Activated B cell treated with CpG ODN at 0.5 μM for 24 hours (primary cell): ENCODE data around the gene TMEM119. TPM values are rescaled to one million over a fixed set of nuclear protein-coding genes. Genes with fewer than 3 reads are reported as not detected.

ENCODE experiments used
- ATAC-seq: fragments of 200-7000 bp; cut with Tn5 transposase; one replicate; pipeline ENCODE4 v1.10.0; 2021; ENCODE audit warnings: low read depth, mild to moderate bottlenecking, moderate library complexity
- CTCF ChIA-PET: fragments of 350-600 bp; sonication (Branson Sonifier 250); formaldehyde crosslinking; loops from one replicate; lab custom pipeline; 2021; ENCODE audit warnings: antibody characterized with exemption; lab: Charles Lee
- POLR2A ChIA-PET: fragments of 350-600 bp; sonication (Branson Sonifier 250); formaldehyde crosslinking; loops from one replicate; lab custom pipeline; 2021; ENCODE audit warnings: antibody characterized with exemption; lab: Charles Lee
- DNase-seq: peaks from one replicate; pipeline ENCODE4 v3.0.0; 2022
- H3K27ac Mint-ChIP-seq: one replicate; pipeline ENCODE4 v1.8.0; 2020; ENCODE audit warnings: mixed read lengths
- H3K27me3 Mint-ChIP-seq: one replicate; pipeline ENCODE4 v1.8.0; 2021; ENCODE audit warnings: mixed read lengths
- H3K36me3 Mint-ChIP-seq: one replicate; pipeline ENCODE4 v1.8.0; 2021; ENCODE audit warnings: low read depth, mixed read lengths
- H3K4me1 Mint-ChIP-seq: one replicate; pipeline ENCODE4 v1.8.0; 2021; ENCODE audit warnings: mixed read lengths
- H3K4me3 Mint-ChIP-seq: one replicate; pipeline ENCODE4 v1.8.0; 2020; ENCODE audit warnings: mild to moderate bottlenecking, mixed read lengths
- H3K9me3 Mint-ChIP-seq: one replicate; pipeline ENCODE4 v1.8.0; 2020; ENCODE audit warnings: mixed read lengths
- intact Hi-C: fragments of 100-400 bp; cut with micrococcal nuclease; formaldehyde crosslinking; loops from one replicate; pipeline ENCODE4 v1.15.1; 2024
- total RNA-seq: library from RNA; stranded (reverse); gene quantifications from 2 replicates; pipeline ENCODE4 v1.2.3, GENCODE V29; 2022
- TF ChIP-seq, protein P1 (sequence below): fragments of 200-600 bp; IDR thresholded peaks from one replicate; pipeline ENCODE4 v1.8.0; 2022; ENCODE audit warnings: antibody characterized with exemption, mild to moderate bottlenecking

Gene TMEM119
- total RNA-seq, 1 donor from 2014 or later = not detected

DNA sequence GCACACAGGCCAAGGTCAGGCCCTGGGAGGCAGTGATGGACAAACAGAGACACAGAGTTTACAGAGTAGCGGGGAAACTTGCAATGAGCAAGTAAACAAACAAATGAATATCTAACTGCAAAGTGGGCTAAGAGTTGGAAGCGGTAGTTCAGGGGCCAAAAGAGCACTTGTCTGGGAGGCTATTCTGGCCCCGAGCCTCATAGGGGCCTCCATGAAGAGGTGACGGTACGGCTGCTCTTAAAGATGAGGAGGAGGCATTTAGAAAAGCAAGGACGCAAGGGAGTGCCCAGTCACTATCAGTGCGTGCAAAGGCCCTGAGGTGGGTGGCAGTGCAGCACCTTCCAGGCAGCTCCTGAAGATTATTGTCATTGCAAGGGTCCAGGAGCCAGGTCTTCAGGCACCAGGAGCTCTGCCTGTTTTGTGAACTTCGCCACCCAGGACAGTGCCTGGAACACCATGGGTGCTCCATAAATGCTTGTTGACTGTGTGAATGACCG lies 4.4 kb upstream of the TMEM119 start:
- Mint-ChIP-seq H3K27me3 (no peaks in the 10 kb centered on the region), H3K4me3 (no peak overlapping the region), H3K9me3 (no peaks in the 10 kb centered on the region), H3K4me1 (no peaks in the 10 kb centered on the region), H3K36me3 (no peaks in the 10 kb centered on the region), H3K27ac (no peak overlapping the region)
- ATAC-seq = no peak
- DNase-seq = no peak
- CTCF ChIA-PET = no interaction called here
- intact Hi-C loops = no loop called here
- TF ChIP-seq, protein P1, sequence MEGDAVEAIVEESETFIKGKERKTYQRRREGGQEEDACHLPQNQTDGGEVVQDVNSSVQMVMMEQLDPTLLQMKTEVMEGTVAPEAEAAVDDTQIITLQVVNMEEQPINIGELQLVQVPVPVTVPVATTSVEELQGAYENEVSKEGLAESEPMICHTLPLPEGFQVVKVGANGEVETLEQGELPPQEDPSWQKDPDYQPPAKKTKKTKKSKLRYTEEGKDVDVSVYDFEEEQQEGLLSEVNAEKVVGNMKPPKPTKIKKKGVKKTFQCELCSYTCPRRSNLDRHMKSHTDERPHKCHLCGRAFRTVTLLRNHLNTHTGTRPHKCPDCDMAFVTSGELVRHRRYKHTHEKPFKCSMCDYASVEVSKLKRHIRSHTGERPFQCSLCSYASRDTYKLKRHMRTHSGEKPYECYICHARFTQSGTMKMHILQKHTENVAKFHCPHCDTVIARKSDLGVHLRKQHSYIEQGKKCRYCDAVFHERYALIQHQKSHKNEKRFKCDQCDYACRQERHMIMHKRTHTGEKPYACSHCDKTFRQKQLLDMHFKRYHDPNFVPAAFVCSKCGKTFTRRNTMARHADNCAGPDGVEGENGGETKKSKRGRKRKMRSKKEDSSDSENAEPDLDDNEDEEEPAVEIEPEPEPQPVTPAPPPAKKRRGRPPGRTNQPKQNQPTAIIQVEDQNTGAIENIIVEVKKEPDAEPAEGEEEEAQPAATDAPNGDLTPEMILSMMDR = no peak
- POLR2A ChIA-PET = no interaction called here

DNA sequence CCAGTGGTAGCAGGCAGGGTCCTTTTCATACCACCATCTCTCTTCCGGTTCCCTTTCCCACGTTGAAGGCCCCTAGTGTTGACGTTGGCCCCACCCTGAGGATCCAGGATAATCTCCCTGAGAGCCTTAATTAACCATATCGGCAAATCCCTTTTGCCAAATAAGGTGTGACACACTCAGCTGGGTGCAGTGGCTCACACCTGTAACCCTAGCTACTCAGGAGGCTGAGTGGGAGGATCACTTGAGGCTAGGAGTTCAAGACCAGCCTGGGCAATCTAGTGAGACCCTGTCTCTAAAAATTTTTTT lies 2.8 kb upstream of the TMEM119 start:
- Mint-ChIP-seq H3K27me3 (no peaks in the 10 kb centered on the region), H3K4me1 (no peaks in the 10 kb centered on the region), H3K36me3 (no peaks in the 10 kb centered on the region), H3K27ac (no peak overlapping the region), H3K4me3 (no peak overlapping the region), H3K9me3 (no peaks in the 10 kb centered on the region)
- TF ChIP-seq, protein P1 = no peak
- intact Hi-C loops = no loop called here
- DNase-seq (no peak), ATAC-seq (no peak)
- ChIA-PET POLR2A (interaction anchor here (0.7 kb wide), 1 partner anchor 18 kb away, joined by 3 read pairs; no protein-coding TSS in a partner anchor), CTCF (no interaction called here)

DNA sequence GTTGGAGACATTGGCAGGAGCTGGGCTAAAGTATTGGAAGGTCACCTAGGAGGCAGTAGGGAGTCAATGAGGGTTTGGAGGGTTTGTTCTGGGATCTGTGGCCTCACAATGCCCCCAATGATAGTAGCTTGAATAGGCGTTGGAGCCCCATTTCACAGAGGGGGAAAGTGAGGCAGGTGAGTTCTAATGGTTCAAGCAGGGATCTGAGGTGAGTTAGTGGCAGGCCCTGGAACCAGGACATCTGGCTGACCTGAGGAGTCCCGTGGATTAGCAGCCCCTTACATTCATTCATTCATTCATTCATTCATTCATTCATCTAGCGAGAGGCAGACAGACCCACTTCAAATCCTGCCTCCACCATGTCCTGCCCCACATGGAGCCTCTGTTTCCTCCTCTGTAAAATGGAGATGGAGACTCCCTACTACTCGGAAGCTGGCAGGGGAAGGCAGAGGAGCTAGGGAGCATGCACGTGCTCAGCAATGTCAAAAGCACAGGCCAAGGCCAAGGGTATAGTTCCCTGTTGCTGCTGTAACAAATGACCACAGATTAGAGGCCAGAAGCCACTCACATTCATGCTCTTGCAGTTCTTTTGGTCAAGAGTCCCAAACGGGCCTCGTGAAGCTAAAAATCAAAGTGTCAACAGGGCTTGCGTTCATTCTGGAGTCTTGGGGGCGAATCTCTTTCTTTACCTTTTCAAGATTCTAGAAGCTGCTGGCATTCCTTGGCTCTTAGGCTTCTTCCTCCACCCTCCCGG lies 2.2 kb upstream of the TMEM119 start:
- ATAC-seq (no peak), DNase-seq (no peak)
- ChIA-PET CTCF (no interaction called here), POLR2A (interaction anchor here (0.7 kb wide), 1 partner anchor 18 kb away, joined by 3 read pairs; no protein-coding TSS in a partner anchor)
- intact Hi-C loops = no loop called here
- Mint-ChIP-seq H3K4me3 (no peak overlapping the region), H3K4me1 (no peaks in the 10 kb centered on the region), H3K9me3 (no peaks in the 10 kb centered on the region), H3K36me3 (no peaks in the 10 kb centered on the region), H3K27me3 (no peaks in the 10 kb centered on the region), H3K27ac (no peak overlapping the region)
- TF ChIP-seq, protein P1 = no peak

DNA sequence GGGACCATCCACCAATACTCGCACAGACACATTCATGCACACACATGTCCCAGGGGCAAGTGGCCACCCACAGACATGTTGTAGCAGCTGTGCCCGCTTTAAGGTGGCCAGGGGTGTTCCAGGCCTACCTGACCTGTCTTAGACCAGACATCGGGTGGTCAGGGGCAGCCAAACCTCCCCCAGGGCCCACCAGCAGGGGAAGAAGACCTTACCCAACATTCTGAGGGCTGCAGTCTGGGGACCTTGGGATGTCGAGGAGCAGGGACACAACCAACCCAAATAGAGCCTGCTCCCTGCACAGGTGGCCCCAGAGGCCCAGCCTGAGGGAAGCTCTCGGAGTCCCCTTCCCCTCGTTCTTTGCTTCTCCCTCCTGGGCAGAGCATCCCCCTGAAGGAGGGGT lies 1.7 kb upstream of the TMEM119 start:
- Mint-ChIP-seq H3K4me1 (no peaks in the 10 kb centered on the region), H3K27me3 (no peaks in the 10 kb centered on the region), H3K36me3 (no peaks in the 10 kb centered on the region), H3K9me3 (no peaks in the 10 kb centered on the region), H3K4me3 (no peak overlapping the region), H3K27ac (no peak overlapping the region)
- intact Hi-C loops = no loop called here
- no peak for ATAC-seq
- POLR2A ChIA-PET = no interaction called here
- TF ChIP-seq, protein P1 = no peak
- CTCF ChIA-PET = no interaction called here
- no peak for DNase-seq

DNA sequence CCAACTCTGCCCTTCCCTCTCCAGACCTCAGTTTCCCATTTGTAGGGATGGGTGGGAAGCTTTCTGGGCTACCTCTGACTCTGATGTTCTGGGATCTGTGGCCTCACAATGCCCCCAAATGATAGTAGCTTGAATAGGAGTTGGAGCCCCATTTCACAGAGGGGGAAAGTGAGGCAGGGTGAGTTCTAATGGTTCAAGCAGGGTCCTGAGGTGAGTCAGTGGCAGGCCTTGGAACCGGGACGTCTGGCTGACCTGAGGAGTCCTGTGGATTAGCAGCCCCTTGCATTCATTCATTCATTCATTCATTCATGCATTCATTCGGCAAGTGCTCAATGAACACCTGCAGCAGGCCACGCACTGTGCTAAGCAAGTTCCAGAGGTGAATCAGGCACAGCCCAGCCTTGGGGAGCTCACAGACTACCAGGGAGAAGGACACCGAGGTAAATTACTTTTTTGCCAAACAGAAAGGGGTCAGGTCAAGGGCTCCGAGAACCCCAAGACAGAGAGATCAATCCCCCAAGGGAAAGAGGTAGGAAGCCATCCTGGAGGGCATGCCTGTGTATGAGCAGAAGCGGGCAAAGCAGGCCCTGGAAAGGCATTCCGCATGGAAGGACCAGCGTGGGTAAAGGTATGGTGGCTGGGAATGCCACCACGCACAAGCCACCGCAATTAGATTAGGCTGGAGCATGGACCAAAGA lies 818 bp upstream of the TMEM119 start:
- no peaks in the 10 kb centered on the region for H3K36me3 Mint-ChIP-seq
- no peaks in the 10 kb centered on the region for H3K4me1 Mint-ChIP-seq
- H3K4me3 Mint-ChIP-seq = no peak overlapping the region
- no peak for ATAC-seq
- TF ChIP-seq, protein P1 = no peak
- no peak for DNase-seq
- H3K27ac Mint-ChIP-seq = no peak overlapping the region
- CTCF ChIA-PET = no interaction called here
- POLR2A ChIA-PET = no interaction called here
- intact Hi-C loops = no loop called here
- H3K27me3 Mint-ChIP-seq = no peaks in the 10 kb centered on the region
- H3K9me3 Mint-ChIP-seq = no peaks in the 10 kb centered on the region
